ENCODE data around the gene BLOC1S3. TPM values are rescaled to one million over a fixed set of nuclear protein-coding genes. Genes with fewer than 3 reads are reported as not detected.
"Not testable (repeated sequence)": the region's sequence is repeated elsewhere in the genome, so short reads cannot be mapped to it uniquely, and the experiment has no call there.

The BLOC1S3 gene
- total and polyA plus RNA-seq, 2 of the 4 experiments (the other 2 are of a cell fraction) = 1.1 to 4.9 TPM

DNA sequence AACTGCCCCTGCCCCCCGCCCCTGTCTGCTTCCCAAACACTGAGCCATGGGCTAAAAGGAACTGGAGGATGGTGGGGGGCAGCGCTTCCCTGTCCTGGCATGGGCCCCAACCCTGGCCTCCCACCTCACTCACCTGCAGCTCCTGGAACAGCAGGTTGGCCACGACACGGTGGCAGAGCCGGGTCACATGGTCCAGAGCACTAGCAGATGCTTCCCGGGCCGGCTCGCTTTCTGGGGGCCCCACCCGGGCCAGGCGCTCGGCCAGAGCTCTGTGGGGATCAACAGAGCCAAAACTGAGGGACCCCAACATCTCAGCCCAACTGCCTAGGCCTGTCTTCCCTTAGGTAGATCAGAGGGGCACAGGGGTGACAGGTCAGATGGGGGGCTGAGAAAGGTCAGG is 46.1 kb downstream of the BLOC1S3 start:
- POLR2A ChIA-PET (ENCODE audit: unreplicated experiment) = no interaction called here

DNA sequence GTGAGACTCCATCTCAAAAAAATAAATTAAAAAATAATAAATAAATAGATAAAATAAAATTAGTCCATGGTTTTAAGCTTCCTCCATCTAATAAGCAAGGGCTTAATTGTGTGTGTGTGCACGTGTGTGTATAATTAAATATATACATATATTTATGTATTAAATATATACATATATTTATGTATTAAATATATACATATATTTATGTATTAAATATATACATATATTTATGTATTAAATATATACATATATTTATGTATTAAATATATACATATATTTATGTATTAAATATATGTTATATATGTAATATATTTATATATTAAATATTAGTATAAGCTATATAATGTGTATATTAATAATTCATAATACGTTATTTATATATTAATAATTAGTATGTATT is 50.5 kb downstream of the BLOC1S3 start:
- H2AK9ac ChIP-seq (replicated peaks; ENCODE audit: low read depth, low read length, poor library complexity); H4K20me1 ChIP-seq (ENCODE audit: insufficient read depth, low read length); H2AFZ ChIP-seq (replicated peaks; ENCODE audit: low read length, poor library complexity); H3K4me3 ChIP-seq (ENCODE audit: insufficient read depth, low read depth, low read length); H3K79me1 ChIP-seq (ENCODE audit: low read depth in 1 of 2, low read length in 2 of 2); H3K9me3 ChIP-seq (ENCODE audit: control insufficient read depth, insufficient read depth, low read length); H3K4ac ChIP-seq (ENCODE audit: low read depth, low read length); H3K18ac ChIP-seq (ENCODE audit: low read depth, low read length); in situ Hi-C loops (cut with MboI; ENCODE audit: low sequenced_read_pairs); ATAC-seq (ENCODE audit: low read depth); BruUV-seq (replicated peaks); H4K8ac ChIP-seq (ENCODE audit: low read depth in 2 of 2, low read length in 2 of 2); H2BK20ac ChIP-seq (ENCODE audit: low read depth, low read length); H2BK5ac ChIP-seq (ENCODE audit: low read depth, low read length, poor library complexity, severe bottlenecking); CTCF ChIA-PET; H3K27ac ChIP-seq (ENCODE audit: insufficient read depth, low read length); H3K9ac ChIP-seq (ENCODE audit: low read depth, low read length); DNase-seq; H3K9me1 ChIP-seq (ENCODE audit: insufficient read depth, low read length); dilution Hi-C loops (cut with HindIII; ENCODE audit: low sequenced_read_pairs, unreplicated experiment); H2AK5ac ChIP-seq (ENCODE audit: low read depth, low read length); H2BK15ac ChIP-seq (ENCODE audit: low read depth, low read length); H3K36me3 ChIP-seq (ENCODE audit: control insufficient read depth, insufficient read depth, low read length); H3K4me1 ChIP-seq (ENCODE audit: control insufficient read depth, insufficient read depth, low read length); H4K5ac ChIP-seq (ENCODE audit: low read depth, low read length); POLR2A ChIA-PET (ENCODE audit: unreplicated experiment); intact Hi-C loops (cut with micrococcal nuclease); H3K23ac ChIP-seq (ENCODE audit: low read depth, low read length); H2BK120ac ChIP-seq (ENCODE audit: low read depth, low read length); H4K91ac ChIP-seq (ENCODE audit: insufficient read depth, low read depth, low read length); H3K56ac ChIP-seq (ENCODE audit: extremely low read depth, insufficient read depth, low read length); H3K14ac ChIP-seq (replicated peaks; ENCODE audit: low read depth, low read length); H3K4me2 ChIP-seq (ENCODE audit: low read depth, low read length): not testable (repeated sequence)
- no CpG with 5 or more reads among the region's 2 CpGs for WGBS, 2 experiments (ENCODE audit: extremely low coverage in 2 of 2, insufficient read length in 1 of 2)
- H3K27me3 ChIP-seq (ENCODE audit: control insufficient read depth, insufficient read depth, low read length) = peaks cover 28% of the 10 kb centered on the region

More for the DNA sequence above, 46.1 kb downstream of the BLOC1S3 start:
- no peak overlapping the region for H2BK5ac ChIP-seq (ENCODE audit: low read depth, low read length, poor library complexity, severe bottlenecking)
- BruUV-seq (replicated peaks) = no TSS peak
- H3K9me1 ChIP-seq (ENCODE audit: insufficient read depth, low read length) = no peaks in the 10 kb centered on the region
- CTCF ChIA-PET = no interaction called here
- H3K4ac ChIP-seq (ENCODE audit: low read depth, low read length) = no peak overlapping the region
- H3K79me1 ChIP-seq (ENCODE audit: low read depth in 1 of 2, low read length in 2 of 2) = no peaks in the 10 kb centered on the region
- intact Hi-C loops (cut with micrococcal nuclease) (no loop called here), dilution Hi-C loops (cut with HindIII; ENCODE audit: low sequenced_read_pairs, unreplicated experiment) (no loop called here), in situ Hi-C loops (cut with MboI; ENCODE audit: low sequenced_read_pairs) (no loop called here)
- H2BK120ac ChIP-seq (ENCODE audit: low read depth, low read length) = no peak overlapping the region
- no peak overlapping the region for H4K91ac ChIP-seq (ENCODE audit: insufficient read depth, low read depth, low read length)
- no peak overlapping the region for H2AFZ ChIP-seq (replicated peaks; ENCODE audit: low read length, poor library complexity)
- no peaks in the 10 kb centered on the region for H4K20me1 ChIP-seq (ENCODE audit: insufficient read depth, low read length)
- no peak overlapping the region for H3K14ac ChIP-seq (replicated peaks; ENCODE audit: low read depth, low read length)
- H3K9ac ChIP-seq (ENCODE audit: low read depth, low read length) = no peak overlapping the region
- no peak overlapping the region for H4K5ac ChIP-seq (ENCODE audit: low read depth, low read length)
- no peaks in the 10 kb centered on the region for H3K4me1 ChIP-seq (ENCODE audit: control insufficient read depth, insufficient read depth, low read length)
- H3K18ac ChIP-seq (ENCODE audit: low read depth, low read length) = no peak overlapping the region
- H3K36me3 ChIP-seq (ENCODE audit: control insufficient read depth, insufficient read depth, low read length) = no peaks in the 10 kb centered on the region
- TF ChIP-seq FOS (IDR thresholded peaks at IDR 0.05; ENCODE audit: low read depth, low read length) (no peak), POLR2A (IDR thresholded peaks at IDR 0.05; ENCODE audit: low read depth, low read length) (no peak)
- TF ChIP-seq, protein P1, sequence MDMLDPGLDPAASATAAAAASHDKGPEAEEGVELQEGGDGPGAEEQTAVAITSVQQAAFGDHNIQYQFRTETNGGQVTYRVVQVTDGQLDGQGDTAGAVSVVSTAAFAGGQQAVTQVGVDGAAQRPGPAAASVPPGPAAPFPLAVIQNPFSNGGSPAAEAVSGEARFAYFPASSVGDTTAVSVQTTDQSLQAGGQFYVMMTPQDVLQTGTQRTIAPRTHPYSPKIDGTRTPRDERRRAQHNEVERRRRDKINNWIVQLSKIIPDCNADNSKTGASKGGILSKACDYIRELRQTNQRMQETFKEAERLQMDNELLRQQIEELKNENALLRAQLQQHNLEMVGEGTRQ (IDR thresholded peaks at IDR 0.05; ENCODE audit: low read depth, low read length) = no peak
- TF ChIP-seq, protein P2, sequence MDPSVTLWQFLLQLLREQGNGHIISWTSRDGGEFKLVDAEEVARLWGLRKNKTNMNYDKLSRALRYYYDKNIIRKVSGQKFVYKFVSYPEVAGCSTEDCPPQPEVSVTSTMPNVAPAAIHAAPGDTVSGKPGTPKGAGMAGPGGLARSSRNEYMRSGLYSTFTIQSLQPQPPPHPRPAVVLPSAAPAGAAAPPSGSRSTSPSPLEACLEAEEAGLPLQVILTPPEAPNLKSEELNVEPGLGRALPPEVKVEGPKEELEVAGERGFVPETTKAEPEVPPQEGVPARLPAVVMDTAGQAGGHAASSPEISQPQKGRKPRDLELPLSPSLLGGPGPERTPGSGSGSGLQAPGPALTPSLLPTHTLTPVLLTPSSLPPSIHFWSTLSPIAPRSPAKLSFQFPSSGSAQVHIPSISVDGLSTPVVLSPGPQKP (IDR thresholded peaks at IDR 0.05; ENCODE audit: borderline replicate concordance, low read depth, low read length) = no peak
- H3K4me2 ChIP-seq (ENCODE audit: low read depth, low read length) = no peak overlapping the region
- no peak overlapping the region for H3K27ac ChIP-seq (ENCODE audit: insufficient read depth, low read length)
- H2BK20ac ChIP-seq (ENCODE audit: low read depth, low read length) = no peak overlapping the region
- no peak overlapping the region for H3K56ac ChIP-seq (ENCODE audit: extremely low read depth, insufficient read depth, low read length)
- H3K4me3 ChIP-seq (ENCODE audit: insufficient read depth, low read depth, low read length) = no peak overlapping the region
- WGBS, 2 experiments (ENCODE audit: extremely low coverage in 2 of 2, insufficient read length in 1 of 2) = no CpG with 5 or more reads among the region's 11 CpGs
- no peak overlapping the region for H4K8ac ChIP-seq (ENCODE audit: low read depth in 2 of 2, low read length in 2 of 2)
- H3K9me3 ChIP-seq (ENCODE audit: control insufficient read depth, insufficient read depth, low read length) = no peaks in the 10 kb centered on the region
- no peak overlapping the region for H3K23ac ChIP-seq (ENCODE audit: low read depth, low read length)
- no peak overlapping the region for H2AK9ac ChIP-seq (replicated peaks; ENCODE audit: low read depth, low read length, poor library complexity)
- no peak for DNase-seq
- ATAC-seq (ENCODE audit: low read depth) = no peak
- no peak overlapping the region for H2BK15ac ChIP-seq (ENCODE audit: low read depth, low read length)
- peaks cover 25% of the 10 kb centered on the region for H3K27me3 ChIP-seq (ENCODE audit: control insufficient read depth, insufficient read depth, low read length)
- H2AK5ac ChIP-seq (ENCODE audit: low read depth, low read length) = no peak overlapping the region
